HG03095 (cell line): Measurements from ENCODE around the gene NUB1.
A peak's percentile ranks its signal among the peaks of the same experiment; 100 is the strongest.

Experiments used
- ATAC-seq: cut with Tn5 transposase; IDR thresholded peaks from one replicate; pipeline ENCODE4 v1.9.1; 2021; ENCODE audit warnings: moderate library complexity; ENCODE audit not compliant: unreplicated experiment

NUB1 gene

GRCh38 chr7:151400626-151401315 is 59.2 kb downstream of the NUB1 start:
- peak; percentile 80 for ATAC-seq

GRCh38 chr7:151402029-151402835 is 60.6 kb downstream of the NUB1 start:
- no peak for ATAC-seq

DNA sequence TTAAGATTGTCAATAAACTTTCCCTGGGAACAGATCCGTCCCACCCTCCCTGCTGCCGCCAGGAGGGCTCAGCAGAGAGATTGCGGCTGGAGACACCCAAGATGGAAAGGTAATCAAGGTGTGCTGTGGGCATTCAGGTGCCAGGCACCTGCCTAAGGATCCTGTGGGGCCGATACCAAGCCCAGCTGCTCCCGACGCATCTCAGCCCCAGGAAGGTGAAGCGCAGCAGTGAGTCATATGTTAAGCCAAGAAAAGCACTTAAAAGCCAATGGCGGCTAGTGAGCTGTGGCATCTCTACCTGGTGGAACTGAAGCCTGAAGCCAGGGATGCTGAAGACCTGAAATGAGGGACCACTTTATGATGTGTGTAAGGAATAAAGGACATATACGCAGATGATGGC is 62.2 kb downstream of the NUB1 start:
- no peak for ATAC-seq

GRCh38 chr7:151404216-151405011 is 62.8 kb downstream of the NUB1 start:
- no peak for ATAC-seq

- ATAC-seq: no peak
Observed at GRCh38 chr7:151405056-151405455, 63.4 kb downstream of the NUB1 start.

GRCh38 chr7:151405588-151405987 is 64.0 kb downstream of the NUB1 start:
- no peak for ATAC-seq

DNA sequence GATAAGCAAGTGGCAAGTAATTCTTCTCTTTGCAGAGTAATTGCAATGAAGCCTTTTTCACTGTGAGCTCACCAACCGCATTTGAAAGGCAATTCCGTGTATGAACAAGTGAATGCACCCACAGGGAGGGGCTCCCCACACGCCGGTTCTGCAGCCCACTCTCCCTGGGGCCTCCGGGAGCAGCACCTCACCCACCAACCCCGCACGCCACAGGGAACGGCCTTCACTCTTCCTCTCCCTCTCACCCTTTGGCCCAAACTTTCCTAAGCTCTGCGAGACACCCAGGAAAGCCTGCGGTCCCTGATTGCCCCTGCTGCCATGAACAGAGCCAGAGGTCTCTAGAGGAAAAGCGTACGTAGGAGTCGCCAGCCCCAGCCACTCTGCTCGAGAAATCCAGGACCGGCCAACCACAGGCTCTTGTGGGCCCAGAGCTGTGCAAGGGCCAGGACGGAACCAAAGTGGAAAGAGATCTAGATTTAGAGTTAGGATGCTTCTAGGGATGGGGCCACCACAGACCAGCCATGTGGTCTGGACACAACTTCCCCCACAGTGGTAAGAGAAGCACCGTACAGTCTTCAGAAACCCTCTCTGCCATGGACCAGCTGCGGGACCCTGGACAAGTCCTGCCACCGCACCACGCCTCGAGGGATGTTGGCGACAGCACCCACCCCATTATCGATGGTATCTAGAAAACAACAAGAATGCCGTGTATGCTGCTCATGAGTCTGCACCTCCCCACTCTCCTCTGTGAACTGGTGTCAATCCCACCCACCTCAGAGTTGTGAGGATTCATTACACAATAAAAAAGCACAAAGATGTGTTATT is 64.7 kb downstream of the NUB1 start:
- no peak for ATAC-seq

GRCh38 chr7:151406886-151407583 is 65.4 kb downstream of the NUB1 start:
- ATAC-seq: no peak

DNA sequence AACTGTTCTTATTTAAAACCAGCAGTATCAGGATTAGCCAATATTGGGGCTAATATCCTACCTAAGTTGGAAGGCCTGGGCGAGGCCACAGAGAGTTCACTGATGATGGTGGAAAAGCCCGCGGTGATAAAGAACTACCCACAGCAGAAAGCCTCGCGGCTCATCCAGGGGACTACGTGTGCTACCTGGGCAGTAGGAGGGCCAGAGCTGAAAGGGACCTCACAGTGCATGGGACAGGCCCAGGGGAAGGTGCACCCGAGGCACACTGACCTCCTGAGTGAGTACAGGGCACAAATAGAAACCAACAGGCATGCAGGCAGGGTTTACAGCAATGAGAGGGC is 66.9 kb downstream of the NUB1 start:
- no peak for ATAC-seq

DNA sequence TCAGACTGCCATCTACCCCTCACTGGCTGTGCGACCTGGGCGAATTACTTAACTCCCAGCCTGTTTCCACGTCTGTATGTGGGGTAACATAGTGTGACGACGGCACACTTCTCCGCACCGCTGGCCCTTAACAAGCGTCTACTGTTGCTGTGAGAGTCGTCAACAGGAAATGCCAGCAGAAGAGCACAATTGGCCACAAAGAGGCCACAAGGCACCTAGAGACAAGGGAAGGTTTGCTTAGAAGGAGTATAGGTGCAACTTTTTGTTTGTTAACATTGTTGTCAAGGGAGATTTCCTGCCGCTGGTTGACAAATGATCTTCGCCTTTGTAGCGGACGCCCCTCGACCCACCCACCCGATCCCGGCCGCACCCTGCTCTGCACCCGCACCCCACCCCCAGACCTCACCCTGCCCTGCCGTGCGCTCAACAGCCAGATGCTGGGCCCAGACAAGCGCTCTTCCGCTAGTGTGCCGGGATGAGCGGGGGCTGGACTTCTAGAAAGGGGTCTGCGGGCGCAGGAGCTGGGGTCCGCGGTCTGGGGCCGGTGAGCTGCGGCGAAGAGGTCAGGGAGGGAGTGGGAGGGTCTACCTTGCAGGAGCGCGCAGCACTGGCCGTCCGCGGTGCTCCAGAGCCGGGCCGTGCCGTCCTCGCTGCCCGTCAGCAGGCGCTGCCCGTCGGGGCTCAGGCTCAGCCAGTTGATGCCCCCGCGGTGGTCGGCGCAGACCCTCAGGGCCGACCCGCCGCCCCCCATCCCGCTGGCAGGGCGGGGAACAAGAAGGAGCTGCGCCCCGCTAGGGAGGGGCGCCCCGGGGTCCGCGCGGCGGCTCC is 67.4 kb downstream of the NUB1 start:
- no peak for ATAC-seq

DNA sequence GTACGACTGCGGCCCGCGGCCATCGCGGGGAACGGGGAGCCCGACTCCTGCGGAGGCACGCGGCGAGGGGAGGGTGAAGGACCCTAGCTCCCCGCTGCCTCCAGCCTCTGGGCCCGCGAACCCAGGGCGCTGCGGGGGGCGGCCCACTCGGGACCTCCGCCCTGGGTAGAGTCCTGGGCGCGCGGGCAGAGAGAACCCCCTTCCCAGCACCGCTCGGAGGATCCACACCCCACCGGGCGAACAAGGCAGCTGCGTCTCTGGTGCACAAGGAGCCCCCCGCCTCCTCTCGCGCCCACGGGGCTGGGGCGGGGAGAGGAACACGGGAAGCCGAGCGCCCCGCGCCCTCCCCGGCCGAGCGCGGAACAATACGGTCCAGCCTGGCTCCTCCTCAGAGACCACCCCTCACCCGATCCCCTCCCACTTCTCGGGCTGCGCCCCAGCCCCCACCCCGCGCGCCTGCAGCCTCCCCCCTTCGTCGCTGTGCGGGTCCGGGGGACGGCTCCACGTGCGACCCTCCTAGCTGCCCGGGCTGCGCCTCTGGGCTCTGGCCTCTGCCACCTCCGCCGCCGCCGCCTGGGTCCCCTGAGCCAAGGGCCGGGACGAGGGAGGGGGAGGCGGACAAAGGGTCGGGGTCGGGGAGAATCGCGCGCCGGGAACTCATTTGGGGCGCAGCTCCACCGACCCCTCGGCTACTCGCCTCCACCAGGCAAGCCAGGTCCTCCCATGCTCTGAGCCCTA is 68.2 kb downstream of the NUB1 start, which contains the start of gene WDR86:
Gene WDR86, minus strand, starts transcription at position 372 of the 738 bp plus-strand sequence. CDS start 449 bp downstream, outside the sequence.
- ATAC-seq: no peak

DNA sequence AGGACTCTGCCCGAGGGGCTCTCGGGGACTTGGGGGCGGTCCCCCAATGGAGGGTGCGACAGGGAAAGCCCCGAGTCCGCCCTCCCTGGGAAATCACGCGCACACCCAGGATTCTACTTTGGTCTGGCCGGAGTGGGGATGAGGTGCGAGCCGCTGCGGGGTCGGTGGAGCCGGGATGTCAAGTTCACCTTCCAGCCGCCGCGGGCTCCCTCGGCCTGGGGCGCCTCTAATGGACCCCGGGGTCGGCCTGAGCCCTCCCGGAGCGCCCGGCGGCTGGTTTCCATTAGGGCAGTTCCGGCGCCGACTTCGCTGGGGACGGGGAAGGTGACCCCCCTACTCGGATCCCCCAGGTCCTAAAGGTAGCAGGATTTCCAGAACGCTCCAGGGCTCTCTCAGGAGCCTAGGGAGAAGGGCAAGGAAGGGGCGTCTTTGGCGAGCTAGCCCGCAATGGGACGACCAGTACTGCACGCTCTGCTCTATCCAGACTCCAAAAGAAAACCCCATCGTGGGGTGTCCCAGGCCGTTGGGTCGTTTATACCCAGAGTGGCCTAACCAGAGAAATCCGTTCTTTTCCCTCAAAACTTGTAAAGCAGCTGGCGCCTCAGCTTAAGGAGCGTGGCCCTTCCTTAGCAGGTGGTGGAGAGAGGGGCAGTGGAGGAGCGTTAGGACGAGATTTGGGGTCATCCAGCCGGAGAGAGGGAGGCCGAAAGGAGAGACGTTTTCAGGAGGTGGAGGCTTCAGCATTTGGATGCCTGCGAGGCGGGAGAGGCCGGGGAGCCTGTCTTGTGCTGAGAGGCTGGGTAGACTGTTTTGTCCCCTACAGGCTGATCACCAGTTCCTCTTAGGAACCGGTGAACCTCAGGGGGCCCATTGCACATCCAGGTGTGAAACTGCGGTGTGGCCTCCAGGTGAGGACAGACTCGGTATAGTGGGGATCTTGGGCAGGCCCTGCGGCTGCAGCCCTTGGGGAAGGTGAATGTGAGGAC is 69.1 kb downstream of the NUB1 start:
- no peak for ATAC-seq

- ATAC-seq: no peak
Observed at GRCh38 chr7:151411551-151411950, 69.9 kb downstream of the NUB1 start.

DNA sequence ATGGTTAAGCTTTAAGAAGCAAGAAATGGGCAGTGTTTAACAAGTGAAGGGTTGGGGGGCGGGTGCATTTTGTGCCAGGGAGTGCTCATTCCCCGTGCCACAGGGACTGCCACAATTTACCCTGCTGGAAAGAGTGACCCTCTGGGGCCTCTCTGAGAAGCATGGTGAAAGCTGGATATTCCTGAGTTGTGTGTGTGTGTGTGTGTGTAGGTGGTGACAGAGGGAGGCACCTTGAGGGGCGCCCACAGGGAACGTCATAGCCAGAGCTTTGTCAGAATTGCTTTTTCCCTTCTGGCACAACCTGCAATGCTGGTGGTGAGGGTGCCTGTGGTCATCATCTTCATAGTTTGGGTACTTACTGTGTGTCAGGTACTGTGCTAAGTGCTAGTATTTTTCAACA is 70.7 kb downstream of the NUB1 start:
- no peak for ATAC-seq

DNA sequence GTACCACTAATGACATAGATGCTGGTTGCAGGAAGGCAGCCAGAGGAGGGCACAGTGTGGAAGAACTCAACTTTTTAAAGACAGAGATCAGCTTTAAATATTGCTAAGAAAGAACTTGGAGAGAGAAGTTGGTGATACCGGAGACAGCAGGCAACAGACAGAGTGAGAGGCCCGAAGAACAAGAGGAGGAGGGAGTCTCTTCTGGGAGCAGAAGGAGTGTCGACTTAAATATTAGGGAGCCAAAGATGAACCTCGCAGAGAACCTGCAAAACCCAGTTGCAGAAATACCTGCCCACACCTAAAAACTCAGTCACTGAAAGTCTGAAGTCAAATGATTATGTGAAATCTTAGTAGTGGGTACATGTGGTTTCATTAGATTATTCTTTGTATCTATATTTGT is 71.6 kb downstream of the NUB1 start:
- no peak for ATAC-seq

DNA sequence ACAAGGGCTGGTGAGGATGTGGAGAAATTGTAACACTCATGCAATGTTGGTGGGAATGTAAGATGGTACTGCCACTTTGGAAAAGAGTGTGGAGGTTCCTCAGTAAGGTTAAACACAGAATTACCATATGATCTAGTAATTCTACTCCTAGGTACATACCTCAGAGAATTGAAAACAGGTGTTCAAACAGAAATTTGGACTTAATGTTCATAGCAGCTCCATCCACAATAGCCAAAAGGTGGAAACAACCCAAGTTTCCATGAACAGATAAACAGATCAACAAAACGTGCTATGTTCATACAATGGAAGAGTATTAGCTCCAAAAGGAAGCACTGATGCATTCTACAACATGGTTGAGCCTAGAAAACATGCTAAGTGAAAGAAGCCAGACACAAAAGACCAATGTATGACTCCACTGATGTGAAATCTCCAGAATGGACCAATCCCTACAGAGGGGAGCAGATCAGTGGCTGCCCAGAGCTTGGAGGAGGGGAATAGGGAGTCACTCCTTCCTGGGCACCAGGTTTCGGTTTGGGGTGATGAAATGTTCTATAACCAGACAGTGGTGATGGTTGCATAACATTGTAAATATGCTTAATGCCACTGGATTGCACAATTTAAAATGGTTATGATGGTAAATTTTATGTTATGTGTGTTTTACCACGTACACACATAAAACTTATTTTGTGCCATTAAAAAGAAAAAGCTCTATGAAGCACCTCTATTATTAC is 73.9 kb downstream of the NUB1 start:
- no peak for ATAC-seq
